Keratinocyte (primary cell): ENCODE measurements around the gene CCNT1. TPM values are rescaled to one million over a fixed set of nuclear protein-coding genes. Genes with fewer than 3 reads are reported as not detected.

Experiments used
- DNase-seq: peaks from one replicate; pipeline ENCODE4 v3.0.0-alpha.2; 2011; ENCODE audit warnings: low read depth, missing footprints, low spot score
- FAIRE-seq: peaks from 2 replicates; lab custom pipeline; 2011; peaks lifted over from hg19 to GRCh38; lab: Jason Lieb, UNC
- H2AFZ ChIP-seq: 2 replicates; pipeline ENCODE4 v1.6.0; 2012; ENCODE audit warnings: low read length, control low read depth, inconsistent platforms; ENCODE audit not compliant: control insufficient read depth
- H3K27ac ChIP-seq: 2 replicates; pipeline ENCODE4 v1.5.1; 2011; ENCODE audit warnings: low read length; ENCODE audit not compliant: control insufficient read depth, insufficient read depth
- H3K27me3 ChIP-seq: 3 replicates; pipeline ENCODE4 v1.6.0; 2011; ENCODE audit warnings: low read length; ENCODE audit not compliant: control insufficient read depth, insufficient read depth; ENCODE audit errors: extremely low read depth
- H3K36me3 ChIP-seq, 2 experiments: 2 replicates in 1 of 2; 3 replicates in 1 of 2; pipeline ENCODE4 v1.5.1; 2011; ENCODE audit warnings: low read length in 2 of 2, mild to moderate bottlenecking in 1 of 2; ENCODE audit not compliant: control insufficient read depth in 2 of 2, insufficient read depth in 2 of 2; ENCODE audit errors: extremely low read depth in 1 of 2
- H3K4me1 ChIP-seq: 3 replicates; pipeline ENCODE4 v1.5.1; 2011; ENCODE audit warnings: low read length; ENCODE audit not compliant: control insufficient read depth, insufficient read depth; ENCODE audit errors: extremely low read depth
- H3K4me2 ChIP-seq: 3 replicates; pipeline ENCODE4 v1.6.0; 2011; ENCODE audit warnings: low read depth, low read length; ENCODE audit not compliant: control insufficient read depth, insufficient read depth; ENCODE audit errors: extremely low read depth
- H3K4me3 ChIP-seq, 3 experiments: fragments of 200-600 bp in 1 of 3; sonication (generic) in 1 of 3; 2 replicates in 2 of 3; 3 replicates in 1 of 3; pipeline ENCODE4 v1.5.1; 2011 to 2016; ENCODE audit warnings: low read length in 3 of 3, mild to moderate bottlenecking in 3 of 3, control low read depth in 2 of 3, inconsistent platforms in 1 of 3, low read depth in 1 of 3, mixed read lengths in 1 of 3, mixed run types in 1 of 3, moderate library complexity in 1 of 3; ENCODE audit not compliant: control insufficient read depth in 2 of 3, insufficient read depth in 2 of 3; ENCODE audit errors: extremely low read depth in 1 of 3
- H3K79me2 ChIP-seq: 2 replicates; pipeline ENCODE4 v1.6.0; 2012; ENCODE audit warnings: low read length; ENCODE audit not compliant: control insufficient read depth, insufficient read depth
- H3K9ac ChIP-seq: 3 replicates; pipeline ENCODE4 v1.6.0; 2011; ENCODE audit warnings: low read length; ENCODE audit not compliant: control insufficient read depth, insufficient read depth; ENCODE audit errors: extremely low read depth
- H3K9me1 ChIP-seq: 3 replicates; pipeline ENCODE4 v1.6.0; 2011; ENCODE audit warnings: low read length; ENCODE audit not compliant: control insufficient read depth, insufficient read depth; ENCODE audit errors: extremely low read depth
- H3K9me3 ChIP-seq: 2 replicates; pipeline ENCODE4 v1.5.1; 2012; ENCODE audit warnings: low read depth, low read length; ENCODE audit not compliant: control insufficient read depth
- H4K20me1 ChIP-seq: 3 replicates; pipeline ENCODE4 v1.6.0; 2011; ENCODE audit warnings: low read length; ENCODE audit not compliant: control insufficient read depth, insufficient read depth; ENCODE audit errors: extremely low read depth
- EZH2 ChIP-seq: IDR thresholded peaks from one replicate; pipeline ENCODE4 v1.6.1; 2012; ENCODE audit warnings: inconsistent platforms, mild to moderate bottlenecking, low read length, moderate library complexity
- dilution Hi-C: fragments of 300-500 bp; cut with MboI; formaldehyde crosslinking; loops from one replicate; pipeline ENCODE4 v1.7.0; 2020; ENCODE audit warnings: low sequenced_read_pairs; ENCODE audit not compliant: extremely low pct_ligation_motif_present
- polyA plus RNA-seq, 5 experiments: library from polyadenylated mRNA; depleted of rRNA in 3 of 5; stranded (reverse) in 3 of 5; stranded (forward) in 1 of 5; unstranded in 1 of 5; fragments of >200 nt; gene quantifications; 1 replicate in 1 of 5; 2 replicates in 3 of 5; 3 replicates in 1 of 5; pipeline versions ENCODE4 v1.2.1 to v1.2.3, GENCODE V29; 2011 to 2012; ENCODE audit warnings: missing spikeins in 2 of 5, low read depth in 1 of 5, low replicate concordance in 1 of 5
- TF ChIP-seq, protein P1 (sequence below), 3 experiments: IDR thresholded peaks in 1 of 3; conservative IDR thresholded peaks in 1 of 3; optimal IDR thresholded peaks in 1 of 3; 2 replicates in 2 of 3; 3 replicates in 1 of 3; pipeline versions ENCODE3 to v1.5.1; 2011; ENCODE audit warnings: low read length in 3 of 3, mild to moderate bottlenecking in 3 of 3, moderate library complexity in 2 of 3, control low read depth in 1 of 3, inconsistent platforms in 1 of 3; ENCODE audit not compliant: insufficient read depth in 2 of 3; ENCODE audit errors: extremely low read depth in 1 of 3

Gene CCNT1
- polyA plus RNA-seq, 1 donor (not counting 4 experiments of a cell fraction or from before 2014, with no cell fraction given), result 23.4 TPM

DNA sequence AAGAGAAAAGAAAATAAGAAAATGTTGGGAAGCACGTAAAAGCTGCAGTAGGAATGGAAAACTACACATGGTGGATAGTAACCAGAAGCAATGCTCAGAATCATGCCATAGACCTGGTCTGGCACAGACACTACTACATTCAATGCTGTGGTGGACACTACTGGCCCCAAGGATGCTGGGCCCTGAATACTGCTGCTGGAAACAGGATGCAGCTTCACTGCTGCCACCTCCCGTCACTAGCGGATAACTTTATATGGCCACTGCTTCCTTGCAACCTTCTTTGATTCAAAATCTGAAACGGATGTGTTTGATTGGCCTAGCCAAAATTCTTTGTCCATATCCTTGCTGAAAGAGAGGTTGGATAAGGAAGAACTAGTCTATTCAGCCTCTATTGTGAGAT lies 41.7 kb upstream of the CCNT1 start:
- no peaks in the 10 kb centered on the region for H3K4me1 ChIP-seq
- no peaks in the 10 kb centered on the region for H3K27me3 ChIP-seq
- no peak overlapping the region for H3K9ac ChIP-seq
- no peaks in the 10 kb centered on the region for H3K9me1 ChIP-seq
- FAIRE-seq (no peak), DNase-seq (no peak)
- no peaks in the 10 kb centered on the region for H3K9me3 ChIP-seq
- no peaks in the 10 kb centered on the region for H3K79me2 ChIP-seq
- H3K27ac ChIP-seq, result no peak overlapping the region
- dilution Hi-C loops, result no loop called here
- no peaks in the 10 kb centered on the region for H3K36me3 ChIP-seq
- no peak overlapping the region for H3K4me2 ChIP-seq
- H2AFZ ChIP-seq, result no peak overlapping the region
- TF ChIP-seq, protein P1, sequence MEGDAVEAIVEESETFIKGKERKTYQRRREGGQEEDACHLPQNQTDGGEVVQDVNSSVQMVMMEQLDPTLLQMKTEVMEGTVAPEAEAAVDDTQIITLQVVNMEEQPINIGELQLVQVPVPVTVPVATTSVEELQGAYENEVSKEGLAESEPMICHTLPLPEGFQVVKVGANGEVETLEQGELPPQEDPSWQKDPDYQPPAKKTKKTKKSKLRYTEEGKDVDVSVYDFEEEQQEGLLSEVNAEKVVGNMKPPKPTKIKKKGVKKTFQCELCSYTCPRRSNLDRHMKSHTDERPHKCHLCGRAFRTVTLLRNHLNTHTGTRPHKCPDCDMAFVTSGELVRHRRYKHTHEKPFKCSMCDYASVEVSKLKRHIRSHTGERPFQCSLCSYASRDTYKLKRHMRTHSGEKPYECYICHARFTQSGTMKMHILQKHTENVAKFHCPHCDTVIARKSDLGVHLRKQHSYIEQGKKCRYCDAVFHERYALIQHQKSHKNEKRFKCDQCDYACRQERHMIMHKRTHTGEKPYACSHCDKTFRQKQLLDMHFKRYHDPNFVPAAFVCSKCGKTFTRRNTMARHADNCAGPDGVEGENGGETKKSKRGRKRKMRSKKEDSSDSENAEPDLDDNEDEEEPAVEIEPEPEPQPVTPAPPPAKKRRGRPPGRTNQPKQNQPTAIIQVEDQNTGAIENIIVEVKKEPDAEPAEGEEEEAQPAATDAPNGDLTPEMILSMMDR (optimal IDR thresholded peaks at IDR 0.05 in 1 of 3, IDR thresholded peaks at IDR 0.05 in 1 of 3, conservative IDR thresholded peaks at IDR 0.05 in 1 of 3; ENCODE audit: extremely low read depth in 1 of 3, insufficient read depth in 2 of 3, low read length in 3 of 3), result no peak
- TF ChIP-seq EZH2, result no peak
- H3K4me3 ChIP-seq, result no peak overlapping the region
- H4K20me1 ChIP-seq, result no peaks in the 10 kb centered on the region

DNA sequence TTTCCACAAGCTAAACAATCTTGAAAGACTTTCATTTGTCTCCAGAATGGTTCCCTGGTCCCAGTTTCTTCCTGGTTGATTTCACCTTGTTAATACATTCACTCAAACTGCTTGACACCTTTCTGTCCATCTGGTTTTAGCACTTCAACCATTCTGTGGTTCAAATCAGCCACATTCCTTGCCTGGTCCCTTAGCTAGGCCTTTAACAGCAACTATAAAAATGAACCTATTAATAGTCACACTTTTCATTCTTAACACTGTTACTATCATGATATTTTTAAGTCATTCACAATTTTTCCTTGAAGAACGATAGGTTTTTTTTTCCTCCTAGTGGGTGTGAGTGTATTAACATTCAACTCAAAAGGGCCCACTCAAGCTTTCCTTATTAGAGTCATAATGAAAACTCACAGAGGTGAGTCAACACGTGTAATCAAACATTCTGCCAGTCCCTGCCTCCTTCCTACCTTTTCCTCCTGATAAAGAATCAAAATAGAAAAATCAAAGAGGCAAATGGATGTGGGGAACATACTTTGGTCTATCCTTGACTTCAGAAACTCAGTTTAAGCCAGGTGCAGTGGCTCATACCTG lies 34.4 kb upstream of the CCNT1 start:
- Histone ChIP-seq H3K9me1 (no peaks in the 10 kb centered on the region), H3K4me2 (no peak overlapping the region), H3K4me3 (no peak overlapping the region), H3K27me3 (no peaks in the 10 kb centered on the region), H4K20me1 (no peaks in the 10 kb centered on the region), H3K9ac (no peak overlapping the region), H3K79me2 (no peaks in the 10 kb centered on the region), H3K36me3 (no peaks in the 10 kb centered on the region), H2AFZ (no peak overlapping the region), H3K27ac (no peak overlapping the region), H3K9me3 (no peaks in the 10 kb centered on the region), H3K4me1 (peaks cover 5% of the 10 kb centered on the region)
- FAIRE-seq (no peak), DNase-seq (no peak)
- TF ChIP-seq, protein P1 (optimal IDR thresholded peaks at IDR 0.05 in 1 of 3, IDR thresholded peaks at IDR 0.05 in 1 of 3, conservative IDR thresholded peaks at IDR 0.05 in 1 of 3; ENCODE audit: extremely low read depth in 1 of 3, insufficient read depth in 2 of 3, low read length in 3 of 3), result no peak
- TF ChIP-seq EZH2, result no peak
- dilution Hi-C loops, result no loop called here
